NK-92 (cell line): ENCODE data around the gene SFT2D3.
"Not testable (repeated sequence)": the region's sequence is repeated elsewhere in the genome, so short reads cannot be mapped to it uniquely, and the experiment has no call there.

ENCODE experiments used
- DNase-seq: peaks from one replicate; lab custom pipeline; 2025; ENCODE audit not compliant: unreplicated experiment; lab: John Stamatoyannopoulos, UW

Gene SFT2D3

DNA sequence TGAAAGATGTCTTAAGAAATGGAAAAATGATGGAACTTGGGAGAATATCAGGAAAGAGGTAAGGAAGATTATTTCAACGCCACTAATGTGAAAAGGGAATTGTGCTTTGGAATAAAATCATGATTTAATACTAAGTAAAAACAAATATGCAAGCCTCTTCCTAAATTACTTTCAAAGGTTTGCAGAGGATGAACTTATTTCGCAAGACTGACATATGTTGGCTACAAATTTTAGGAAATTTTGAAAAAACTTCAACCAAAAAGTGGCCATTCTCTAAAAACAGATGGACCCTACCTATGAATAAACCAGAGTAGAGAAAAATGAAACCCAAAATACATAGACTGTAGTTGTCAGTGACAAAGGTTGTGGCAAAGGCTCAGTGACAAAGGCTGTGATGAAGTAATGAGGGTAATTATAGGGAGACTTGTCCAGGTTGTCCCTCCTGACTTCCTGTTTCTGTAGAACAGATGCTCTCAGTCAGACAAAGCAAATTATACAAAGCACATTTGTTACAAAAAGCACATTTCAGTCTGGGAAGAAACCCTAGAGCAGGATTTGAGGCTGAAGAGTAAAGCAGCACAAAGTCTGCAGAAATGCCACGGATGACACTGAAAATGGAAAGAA lies 39.5 kb downstream of the SFT2D3 start:
- DNase-seq: no peak

GRCh38 chr2:127743477-127744026 lies 42.3 kb downstream of the SFT2D3 start:
- no peak for DNase-seq

DNA sequence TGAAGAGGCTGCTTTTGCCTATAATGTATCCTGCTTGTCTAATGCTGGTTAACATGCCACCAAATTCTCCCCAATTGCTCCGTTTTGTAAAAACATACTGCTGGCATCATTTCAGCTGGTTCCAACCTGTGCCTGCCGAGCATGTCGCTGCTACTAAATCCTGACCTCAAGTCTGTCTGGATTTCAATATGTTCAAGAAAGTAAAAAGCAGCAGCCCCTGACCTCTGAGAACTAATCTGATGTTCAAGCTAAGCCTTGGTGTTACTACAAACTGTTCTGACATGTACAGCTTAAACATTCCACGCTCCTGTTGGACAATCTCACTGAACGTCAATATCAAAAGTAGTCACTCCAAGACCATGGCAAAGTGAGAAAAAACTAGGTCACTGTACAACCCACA lies 46.3 kb downstream of the SFT2D3 start:
- DNase-seq: no peak

GRCh38 chr2:127749537-127749936 lies 48.2 kb downstream of the SFT2D3 start:
- DNase-seq: not testable (repeated sequence)

DNA sequence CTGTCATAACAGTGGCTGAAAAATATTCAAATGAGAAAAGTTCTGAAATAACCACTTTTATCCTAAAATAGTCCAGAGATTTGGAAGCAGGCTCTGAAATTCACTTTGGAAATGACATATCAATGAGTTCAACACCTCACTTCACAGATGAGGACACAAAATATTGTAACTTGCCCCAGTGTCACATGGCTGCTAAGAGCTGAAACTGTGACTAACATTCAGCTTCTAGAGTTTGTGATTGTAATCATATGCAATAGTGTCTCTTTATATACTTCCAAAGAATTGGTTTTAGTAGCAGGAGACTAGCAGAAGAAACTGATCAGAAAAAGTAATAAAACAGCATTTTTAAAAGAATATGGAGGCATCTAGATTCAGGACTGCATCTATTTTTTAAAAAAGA lies 52.1 kb downstream of the SFT2D3 start:
- no peak for DNase-seq

DNA sequence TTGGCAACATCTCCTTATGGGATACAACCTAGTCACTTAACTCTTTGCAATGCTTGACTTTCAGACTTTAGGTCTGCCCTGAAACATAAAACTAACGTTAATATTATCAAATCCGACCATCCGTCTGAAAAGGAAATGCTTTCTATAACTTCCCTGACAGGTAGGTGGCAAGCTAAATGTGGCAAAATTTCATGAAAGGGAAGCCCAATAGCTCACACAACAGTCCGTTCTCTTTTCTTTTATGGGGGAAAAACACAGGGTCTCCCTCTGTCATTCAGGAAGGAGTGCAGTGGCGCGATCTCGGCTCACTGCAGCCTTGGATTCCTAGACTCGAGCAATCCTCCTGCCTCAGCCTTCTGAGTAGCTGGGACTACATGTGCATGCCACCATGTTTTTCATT lies 52.9 kb downstream of the SFT2D3 start:
- DNase-seq: no peak
